ENCODE measurements around the gene STARD7.

Gene STARD7

DNA sequence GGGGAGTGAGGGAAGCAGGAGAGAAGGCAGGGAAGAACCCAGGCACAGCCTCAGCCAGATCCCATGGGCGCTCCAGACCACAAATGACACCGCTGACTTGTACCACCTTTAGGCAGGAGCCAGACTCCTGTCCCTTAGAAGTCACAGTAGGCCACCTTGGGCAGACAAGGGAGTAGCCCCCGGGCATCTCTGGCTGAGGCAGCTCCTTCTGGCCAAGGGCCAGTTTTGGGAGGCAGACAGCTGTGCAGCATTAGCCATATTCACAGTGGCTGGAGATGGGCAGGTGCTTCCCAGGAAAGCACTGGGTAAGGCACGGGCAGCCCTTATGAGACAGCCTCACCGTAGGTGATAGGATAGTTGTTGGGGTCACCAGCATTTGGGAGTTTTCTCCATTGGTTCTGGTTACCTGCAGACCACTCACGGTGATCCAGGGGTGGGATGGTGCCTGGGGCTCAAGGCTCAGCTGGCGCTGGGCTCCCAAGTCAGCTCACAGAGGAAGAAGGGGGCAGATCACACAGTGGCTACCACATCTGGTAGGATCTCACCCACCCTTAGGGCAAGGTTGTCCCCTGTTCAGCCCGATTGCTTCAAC lies 72.4 kb downstream of the STARD7 start:
- no peak for DNase-seq (ENCODE audit: low read depth, low spot score)

DNA sequence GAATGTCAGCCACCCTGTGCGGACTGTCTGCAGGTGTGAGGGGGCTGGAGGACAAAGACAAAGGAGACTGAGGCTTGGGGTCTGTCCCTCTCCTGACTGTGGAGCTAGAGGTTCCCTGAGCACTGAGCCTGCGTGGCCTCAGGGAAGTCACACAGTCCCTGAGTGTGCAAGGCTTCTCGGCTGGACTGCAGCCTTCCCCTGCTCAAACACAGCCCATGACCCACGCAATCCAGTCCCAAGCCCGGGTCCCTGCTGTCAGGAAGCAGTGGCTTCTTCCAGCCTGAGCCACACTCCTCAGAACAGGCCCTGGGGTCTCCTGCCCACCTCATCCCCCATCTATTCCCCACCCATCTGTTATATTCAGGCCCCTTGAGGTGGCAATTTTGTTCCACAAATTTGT lies 73.0 kb downstream of the STARD7 start:
- no peak for DNase-seq (ENCODE audit: low read depth, low spot score)

DNA sequence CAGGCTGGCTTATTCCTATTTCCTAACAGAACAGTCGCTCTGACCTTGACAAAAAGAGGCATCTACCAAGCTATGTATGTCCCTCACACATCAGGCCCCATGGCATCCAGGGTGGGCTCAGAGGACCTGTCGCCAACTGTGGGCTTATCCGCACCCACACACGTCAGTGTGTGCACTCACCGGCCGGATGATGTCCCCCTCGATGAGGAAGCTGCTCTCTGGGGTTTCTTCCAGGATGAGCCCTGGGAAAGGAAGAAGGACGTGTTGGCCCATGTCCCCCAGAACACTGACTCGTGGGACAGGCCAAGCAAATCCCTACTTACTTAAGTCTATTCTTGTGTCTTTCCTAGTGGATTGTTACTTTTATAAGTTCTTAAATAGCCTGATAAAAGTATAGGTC lies 73.5 kb downstream of the STARD7 start:
- DNase-seq (ENCODE audit: low read depth, low spot score) = no peak
